ENCODE measurements around the gene GNAT2. TPM values are rescaled to one million over a fixed set of nuclear protein-coding genes. Genes with fewer than 3 reads are reported as not detected.

GNAT2 gene
- total and polyA plus RNA-seq, 10 of the 15 experiments (the other 5 are each of a cell fraction or from before 2014, with no cell fraction given) = 0.08 to 1.3 (median 0.41) TPM

DNA sequence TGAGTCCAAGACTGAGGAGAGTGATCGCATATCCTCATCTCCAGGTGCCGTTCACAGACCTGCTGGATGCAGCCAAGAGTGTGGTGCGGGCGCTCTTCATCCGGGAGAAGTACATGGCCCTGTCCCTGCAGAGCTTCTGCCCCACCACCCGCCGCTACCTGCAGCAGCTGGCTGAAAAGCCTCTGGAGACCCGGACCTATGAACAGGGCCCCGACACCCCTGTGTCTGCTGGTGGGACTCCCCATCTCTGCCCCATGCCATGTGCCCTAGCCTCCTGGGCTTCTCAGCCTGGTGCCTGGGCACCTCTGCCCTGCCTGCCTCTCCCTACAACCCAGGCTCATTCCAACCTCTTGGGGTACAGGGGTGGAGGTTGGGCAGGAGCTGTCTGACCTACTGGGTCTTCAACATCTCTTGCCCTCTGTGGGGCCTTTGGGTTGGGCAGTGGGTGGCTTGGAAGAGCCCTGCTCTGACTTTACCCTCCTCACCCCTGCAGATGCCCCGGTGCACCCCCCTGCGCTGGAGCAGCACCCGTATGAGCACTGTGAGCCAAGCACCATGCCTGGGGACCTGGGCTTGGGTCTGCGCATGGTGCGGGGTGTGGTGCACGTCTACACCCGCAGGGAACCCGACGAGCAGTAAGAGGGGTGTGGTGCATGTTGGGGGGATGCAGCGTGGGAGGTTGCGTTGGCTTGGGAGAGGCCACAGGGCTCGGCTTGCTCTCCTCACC lies 7.4 kb upstream of the GNAT2 start (continued):
- TF ChIP-seq, protein P1, sequence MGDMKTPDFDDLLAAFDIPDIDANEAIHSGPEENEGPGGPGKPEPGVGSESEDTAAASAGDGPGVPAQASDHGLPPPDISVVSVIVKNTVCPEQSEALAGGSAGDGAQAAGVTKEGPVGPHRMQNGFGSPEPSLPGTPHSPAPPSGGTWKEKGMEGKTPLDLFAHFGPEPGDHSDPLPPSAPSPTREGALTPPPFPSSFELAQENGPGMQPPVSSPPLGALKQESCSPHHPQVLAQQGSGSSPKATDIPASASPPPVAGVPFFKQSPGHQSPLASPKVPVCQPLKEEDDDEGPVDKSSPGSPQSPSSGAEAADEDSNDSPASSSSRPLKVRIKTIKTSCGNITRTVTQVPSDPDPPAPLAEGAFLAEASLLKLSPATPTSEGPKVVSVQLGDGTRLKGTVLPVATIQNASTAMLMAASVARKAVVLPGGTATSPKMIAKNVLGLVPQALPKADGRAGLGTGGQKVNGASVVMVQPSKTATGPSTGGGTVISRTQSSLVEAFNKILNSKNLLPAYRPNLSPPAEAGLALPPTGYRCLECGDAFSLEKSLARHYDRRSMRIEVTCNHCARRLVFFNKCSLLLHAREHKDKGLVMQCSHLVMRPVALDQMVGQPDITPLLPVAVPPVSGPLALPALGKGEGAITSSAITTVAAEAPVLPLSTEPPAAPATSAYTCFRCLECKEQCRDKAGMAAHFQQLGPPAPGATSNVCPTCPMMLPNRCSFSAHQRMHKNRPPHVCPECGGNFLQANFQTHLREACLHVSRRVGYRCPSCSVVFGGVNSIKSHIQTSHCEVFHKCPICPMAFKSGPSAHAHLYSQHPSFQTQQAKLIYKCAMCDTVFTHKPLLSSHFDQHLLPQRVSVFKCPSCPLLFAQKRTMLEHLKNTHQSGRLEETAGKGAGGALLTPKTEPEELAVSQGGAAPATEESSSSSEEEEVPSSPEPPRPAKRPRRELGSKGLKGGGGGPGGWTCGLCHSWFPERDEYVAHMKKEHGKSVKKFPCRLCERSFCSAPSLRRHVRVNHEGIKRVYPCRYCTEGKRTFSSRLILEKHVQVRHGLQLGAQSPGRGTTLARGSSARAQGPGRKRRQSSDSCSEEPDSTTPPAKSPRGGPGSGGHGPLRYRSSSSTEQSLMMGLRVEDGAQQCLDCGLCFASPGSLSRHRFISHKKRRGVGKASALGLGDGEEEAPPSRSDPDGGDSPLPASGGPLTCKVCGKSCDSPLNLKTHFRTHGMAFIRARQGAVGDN (IDR thresholded peaks at IDR 0.05) = no peak
- no peak for TF ChIP-seq CEBPB (IDR thresholded peaks at IDR 0.05; ENCODE audit: borderline replicate concordance in 1 of 2, low read depth in 2 of 2, low read length in 2 of 2)
- TF ChIP-seq SUPT20H (IDR thresholded peaks at IDR 0.05; ENCODE audit: borderline replicate concordance, control insufficient read depth, low read depth, low read length) = no peak
- no peak for TF ChIP-seq STAT1 (conservative IDR thresholded peaks at IDR 0.05)
- TF ChIP-seq, protein P2, sequence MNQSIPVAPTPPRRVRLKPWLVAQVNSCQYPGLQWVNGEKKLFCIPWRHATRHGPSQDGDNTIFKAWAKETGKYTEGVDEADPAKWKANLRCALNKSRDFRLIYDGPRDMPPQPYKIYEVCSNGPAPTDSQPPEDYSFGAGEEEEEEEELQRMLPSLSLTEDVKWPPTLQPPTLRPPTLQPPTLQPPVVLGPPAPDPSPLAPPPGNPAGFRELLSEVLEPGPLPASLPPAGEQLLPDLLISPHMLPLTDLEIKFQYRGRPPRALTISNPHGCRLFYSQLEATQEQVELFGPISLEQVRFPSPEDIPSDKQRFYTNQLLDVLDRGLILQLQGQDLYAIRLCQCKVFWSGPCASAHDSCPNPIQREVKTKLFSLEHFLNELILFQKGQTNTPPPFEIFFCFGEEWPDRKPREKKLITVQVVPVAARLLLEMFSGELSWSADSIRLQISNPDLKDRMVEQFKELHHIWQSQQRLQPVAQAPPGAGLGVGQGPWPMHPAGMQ (IDR thresholded peaks at IDR 0.05; ENCODE audit: borderline replicate concordance) = no peak

Data from GM12878 (cell line).